SK-N-SH treated with all-trans-retinoic acid at 6 μM for 48 hours (cell line): ENCODE measurements around the gene KCNK5.

Source experiments
- ATAC-seq: fragments of 200-7000 bp; cut with Tn5 transposase; 3 replicates; pipeline ENCODE4 v1.9.1; 2020; ENCODE audit warnings: mild to moderate bottlenecking, moderate library complexity
- BACH2 ChIP-seq: fragments of 250-450 bp; sonication (Bioruptor Pico); IDR thresholded peaks from 2 replicates; pipeline ENCODE4 v1.9.0; 2021; ENCODE audit warnings: mild to moderate bottlenecking, borderline replicate concordance
- CREB5 ChIP-seq: fragments of 250-450 bp; sonication (Bioruptor Pico); IDR thresholded peaks from 2 replicates; pipeline ENCODE4 v1.5.1; 2020; ENCODE audit warnings: low read depth, mild to moderate bottlenecking, moderate library complexity
- CSDC2 ChIP-seq: fragments of 250-450 bp; sonication (Bioruptor Pico); IDR thresholded peaks from 2 replicates; pipeline ENCODE4 v1.5.0; 2020; ENCODE audit warnings: mild to moderate bottlenecking, moderate library complexity
- CSRNP3 ChIP-seq: fragments of 250-450 bp; sonication (Bioruptor Pico); IDR thresholded peaks from 2 replicates; pipeline ENCODE4 v1.5.1; 2021; ENCODE audit warnings: mild to moderate bottlenecking, moderate library complexity
- ESRRG ChIP-seq: fragments of 250-450 bp; sonication (Bioruptor Pico); IDR thresholded peaks from 2 replicates; pipeline ENCODE4 v1.6.1; 2021; ENCODE audit warnings: mild to moderate bottlenecking
- GLIS3 ChIP-seq: fragments of 250-450 bp; sonication (Bioruptor Pico); IDR thresholded peaks from 2 replicates; pipeline ENCODE4 v1.5.0; 2020; ENCODE audit warnings: mild to moderate bottlenecking, moderate library complexity
- ISL1 ChIP-seq: fragments of 250-450 bp; sonication (Bioruptor Pico); IDR thresholded peaks from 2 replicates; pipeline ENCODE4 v2.1.2; 2022; ENCODE audit warnings: mild to moderate bottlenecking, moderate library complexity
- POU6F1 ChIP-seq: fragments of 250-450 bp; sonication (Bioruptor Pico); IDR thresholded peaks from 2 replicates; pipeline ENCODE4 v1.8.0; 2021; ENCODE audit warnings: low read depth, mild to moderate bottlenecking, moderate library complexity, borderline replicate concordance
- PPARA ChIP-seq: fragments of 250-450 bp; sonication (Bioruptor Pico); IDR thresholded peaks from 2 replicates; pipeline ENCODE4 v1.5.0; 2020; ENCODE audit warnings: mild to moderate bottlenecking, borderline replicate concordance
- RARB ChIP-seq: fragments of 250-450 bp; sonication (Bioruptor Pico); IDR thresholded peaks from 2 replicates; pipeline ENCODE4 v1.8.0; 2021; ENCODE audit warnings: mild to moderate bottlenecking, moderate library complexity
- SNAI2 ChIP-seq: fragments of 250-450 bp; sonication (Bioruptor Pico); IDR thresholded peaks from 2 replicates; pipeline ENCODE4 v1.5.0; 2020; ENCODE audit warnings: mild to moderate bottlenecking, moderate library complexity
- TCF4 ChIP-seq: fragments of 250-450 bp; sonication (Bioruptor Pico); IDR thresholded peaks from 2 replicates; pipeline ENCODE4 v1.8.0; 2021; ENCODE audit warnings: mild to moderate bottlenecking, moderate library complexity, borderline replicate concordance
- TOX ChIP-seq: fragments of 250-450 bp; sonication (Bioruptor Pico); IDR thresholded peaks from 2 replicates; pipeline ENCODE4 v1.8.0; 2021; ENCODE audit warnings: mild to moderate bottlenecking, moderate library complexity, borderline replicate concordance
- TSHZ2 ChIP-seq: fragments of 250-450 bp; sonication (Bioruptor Pico); IDR thresholded peaks from 2 replicates; pipeline ENCODE4 v1.5.0; 2020; ENCODE audit warnings: mild to moderate bottlenecking, moderate library complexity
- ZC3H10 ChIP-seq: fragments of 250-450 bp; sonication (Bioruptor Pico); IDR thresholded peaks from 2 replicates; pipeline ENCODE4 v1.5.1; 2021; ENCODE audit warnings: mild to moderate bottlenecking, moderate library complexity
- ZFP3 ChIP-seq: fragments of 250-450 bp; sonication (Bioruptor Pico); IDR thresholded peaks from 2 replicates; pipeline ENCODE4 v1.5.0; 2020; ENCODE audit warnings: mild to moderate bottlenecking, moderate library complexity
- ZFP30 ChIP-seq: fragments of 450-650 bp; formaldehyde crosslinking; IDR thresholded peaks from 2 replicates; pipeline ENCODE4 v1.5.0; 2022; ENCODE audit warnings: mild to moderate bottlenecking, moderate library complexity
- ZNF565 ChIP-seq: fragments of 450-650 bp; formaldehyde crosslinking; conservative IDR thresholded peaks from 2 replicates; pipeline ENCODE4 v1.5.0; 2020; ENCODE audit warnings: low read depth, mild to moderate bottlenecking, moderate library complexity
- ZNF70 ChIP-seq: fragments of 450-650 bp; formaldehyde crosslinking; IDR thresholded peaks from 2 replicates; pipeline ENCODE4 v1.5.0; 2020; ENCODE audit warnings: mild to moderate bottlenecking, moderate library complexity
- ZNF8 ChIP-seq: fragments of 450-650 bp; formaldehyde crosslinking; IDR thresholded peaks from 2 replicates; pipeline ENCODE4 v1.5.0; 2020; ENCODE audit warnings: mild to moderate bottlenecking, moderate library complexity

The KCNK5 gene

GRCh38 chr6:39224011-39224410 lies 5.3 kb downstream of the KCNK5 start:
- ATAC-seq = no peak
- TF ChIP-seq ZNF565 (CRISPR knock-in tag) (no peak), ZC3H10 (no peak)

GRCh38 chr6:39223555-39223954 lies 5.7 kb downstream of the KCNK5 start:
- TF ChIP-seq ZFP3 (no peak), ZC3H10 (no peak), SNAI2 (CRISPR knock-in tag) (no peak), RARB (CRISPR knock-in tag) (no peak), GLIS3 (CRISPR knock-in tag) (no peak), ZNF565 (CRISPR knock-in tag) (no peak), CREB5 (CRISPR knock-in tag) (no peak), PPARA (no peak), CSDC2 (CRISPR knock-in tag) (no peak), TOX (no peak), ISL1 (CRISPR knock-in tag) (no peak), ZNF8 (CRISPR knock-in tag) (no peak), TSHZ2 (CRISPR knock-in tag) (no peak), BACH2 (CRISPR knock-in tag) (no peak), ZFP30 (CRISPR knock-in tag) (no peak), TCF4 (no peak), ZNF70 (CRISPR knock-in tag) (no peak), POU6F1 (CRISPR knock-in tag) (no peak), ESRRG (CRISPR knock-in tag) (no peak)
- ATAC-seq = no peak

GRCh38 chr6:39223061-39223460 lies 6.2 kb downstream of the KCNK5 start:
- ATAC-seq = no peak
- no peak for TF ChIP-seq ISL1 (CRISPR knock-in tag)
- no peak for TF ChIP-seq ZNF70 (CRISPR knock-in tag)

GRCh38 chr6:39221779-39222641 lies 7.3 kb downstream of the KCNK5 start:
- no peak for ATAC-seq

More at GRCh38 chr6:39221779-39222641, 7.3 kb downstream of the KCNK5 start:
- no peak for TF ChIP-seq CSRNP3 (CRISPR knock-in tag)
- no peak for TF ChIP-seq TCF4
- TF ChIP-seq POU6F1 (CRISPR knock-in tag) = no peak
- TF ChIP-seq ZC3H10 = no peak
